Uterus (tissue), 2 donors: ENCODE results near the gene VIPR2.

Experiments used
- POLR2A ChIP-seq, 2 donors: fragments of 450-650 bp; IDR thresholded peaks; one replicate each; pipeline ENCODE4 v1.6.1; 2016; ENCODE audit warnings: antibody characterized with exemption in 2 of 2, mild to moderate bottlenecking in 1 of 2, moderate library complexity in 1 of 2
- TF ChIP-seq, protein P1 (sequence below), 4 experiments: fragments of 200-600 bp in 2 of 4; fragments of 450-650 bp in 2 of 4; sonication (generic) in 2 of 4; IDR thresholded peaks; one replicate each; pipeline ENCODE4 v1.5.1; 2016 to 2019; ENCODE audit warnings: antibody characterized with exemption in 4 of 4, mild to moderate bottlenecking in 2 of 4, moderate library complexity in 1 of 4

- TF ChIP-seq, protein P1, sequence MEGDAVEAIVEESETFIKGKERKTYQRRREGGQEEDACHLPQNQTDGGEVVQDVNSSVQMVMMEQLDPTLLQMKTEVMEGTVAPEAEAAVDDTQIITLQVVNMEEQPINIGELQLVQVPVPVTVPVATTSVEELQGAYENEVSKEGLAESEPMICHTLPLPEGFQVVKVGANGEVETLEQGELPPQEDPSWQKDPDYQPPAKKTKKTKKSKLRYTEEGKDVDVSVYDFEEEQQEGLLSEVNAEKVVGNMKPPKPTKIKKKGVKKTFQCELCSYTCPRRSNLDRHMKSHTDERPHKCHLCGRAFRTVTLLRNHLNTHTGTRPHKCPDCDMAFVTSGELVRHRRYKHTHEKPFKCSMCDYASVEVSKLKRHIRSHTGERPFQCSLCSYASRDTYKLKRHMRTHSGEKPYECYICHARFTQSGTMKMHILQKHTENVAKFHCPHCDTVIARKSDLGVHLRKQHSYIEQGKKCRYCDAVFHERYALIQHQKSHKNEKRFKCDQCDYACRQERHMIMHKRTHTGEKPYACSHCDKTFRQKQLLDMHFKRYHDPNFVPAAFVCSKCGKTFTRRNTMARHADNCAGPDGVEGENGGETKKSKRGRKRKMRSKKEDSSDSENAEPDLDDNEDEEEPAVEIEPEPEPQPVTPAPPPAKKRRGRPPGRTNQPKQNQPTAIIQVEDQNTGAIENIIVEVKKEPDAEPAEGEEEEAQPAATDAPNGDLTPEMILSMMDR (IDR thresholded peaks at IDR 0.05) = no peak
- no peak for TF ChIP-seq POLR2A (IDR thresholded peaks at IDR 0.05)
Observed at GRCh38 chr7:159125955-159126270, 18.8 kb downstream of the VIPR2 start.
